Germinal center (tissue), 1 donor: ENCODE measurements around the gene PCYT1A.
"Not testable (repeated sequence)": the region's sequence is repeated elsewhere in the genome, so short reads cannot be mapped to it uniquely, and the experiment has no call there.

Source experiments
- DNase-seq: peaks from one replicate; pipeline ENCODE4 v3.0.0; 2012; ENCODE audit warnings: mixed read lengths, low spot score

The PCYT1A gene

DNA sequence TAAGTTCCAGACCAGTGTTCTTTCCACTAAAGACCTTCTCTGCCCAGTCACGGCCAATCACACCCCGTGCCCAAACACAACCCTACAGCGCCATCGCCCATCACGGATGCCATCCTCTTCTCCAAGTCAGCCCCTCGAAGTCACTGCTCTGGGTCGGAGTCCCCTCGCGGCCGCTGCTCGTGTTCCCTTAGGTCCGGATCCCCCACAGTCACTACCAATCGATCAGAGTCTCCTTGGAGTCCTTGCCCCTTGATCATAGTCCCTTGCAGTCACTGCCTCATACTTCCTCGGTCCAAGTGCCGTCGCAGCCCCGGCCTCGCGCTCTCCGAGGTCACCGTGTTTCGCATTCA is 461 bp downstream of the PCYT1A start:
- peak; percentile 28 for DNase-seq

DNA sequence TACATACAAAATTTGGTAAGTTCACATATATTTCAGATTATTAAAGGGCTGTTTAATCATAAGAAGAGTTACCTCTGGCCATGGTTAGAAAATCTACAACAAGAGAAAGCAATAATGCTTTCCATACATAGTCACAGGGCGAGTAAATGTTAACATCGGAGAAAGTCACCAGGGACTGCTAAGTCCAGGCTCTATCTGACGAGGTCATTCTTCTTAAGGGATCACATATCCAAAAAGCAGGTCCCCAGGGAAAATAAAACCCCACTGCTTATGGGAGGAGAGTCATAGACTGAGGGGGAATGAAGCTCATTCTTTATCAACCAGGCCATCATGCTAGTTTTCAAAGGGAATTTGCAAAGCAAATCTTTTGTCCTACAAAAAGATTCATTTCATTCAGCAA is 3.1 kb downstream of the PCYT1A start:
- DNase-seq: no peak

DNA sequence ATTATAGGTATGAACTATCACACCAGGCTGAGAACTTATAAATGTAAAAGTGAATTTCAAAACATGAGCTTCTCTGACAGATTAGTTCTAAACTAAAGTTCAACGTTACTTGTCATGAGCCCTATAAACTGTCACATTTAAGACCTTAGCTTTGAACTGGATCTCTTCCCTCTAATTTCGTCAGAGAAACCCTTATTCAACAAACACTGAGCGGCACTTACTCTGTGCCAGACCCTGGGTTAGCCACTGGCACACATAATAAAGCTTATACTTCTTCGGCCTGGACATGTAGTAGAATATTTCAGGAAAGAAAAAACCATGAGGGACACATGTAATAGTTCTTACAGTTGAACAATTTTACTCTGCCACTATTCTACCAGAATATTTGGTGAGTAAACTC is 5.6 kb downstream of the PCYT1A start:
- DNase-seq: no peak

DNA sequence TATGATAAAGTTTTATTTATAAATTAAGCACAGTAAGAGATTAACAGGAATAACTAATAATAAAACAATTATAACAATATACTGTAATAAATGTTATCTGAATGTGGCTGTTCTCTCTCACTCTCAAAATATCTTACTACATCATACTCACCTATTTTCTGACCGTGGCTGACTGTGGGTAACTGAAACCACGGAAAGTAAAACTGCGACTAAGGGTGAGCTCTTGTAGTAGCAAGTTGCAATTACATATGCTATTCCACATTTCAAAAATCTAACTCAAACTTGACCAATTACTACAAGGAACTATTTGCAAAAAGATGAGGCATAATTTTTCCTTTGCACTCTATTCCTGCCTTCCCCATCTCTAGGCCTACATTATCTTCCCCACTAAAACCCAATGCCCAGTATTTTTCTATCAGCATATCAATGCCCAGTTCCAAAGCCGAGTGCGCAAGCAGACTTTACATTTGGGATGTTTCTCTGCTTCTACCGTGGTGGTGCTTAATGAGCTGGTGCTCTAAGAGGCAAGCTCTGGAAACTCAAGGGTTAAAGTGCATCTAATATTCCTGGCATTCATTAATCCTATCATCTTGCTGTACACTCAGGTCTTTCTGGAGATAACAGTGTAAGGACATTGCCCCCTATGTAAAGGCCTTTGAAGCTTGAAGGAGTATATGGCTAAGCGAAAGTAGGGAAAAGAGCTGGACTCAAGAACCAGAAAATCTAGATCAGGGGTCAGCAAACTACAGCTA is 6.7 kb downstream of the PCYT1A start:
- no peak for DNase-seq

DNA sequence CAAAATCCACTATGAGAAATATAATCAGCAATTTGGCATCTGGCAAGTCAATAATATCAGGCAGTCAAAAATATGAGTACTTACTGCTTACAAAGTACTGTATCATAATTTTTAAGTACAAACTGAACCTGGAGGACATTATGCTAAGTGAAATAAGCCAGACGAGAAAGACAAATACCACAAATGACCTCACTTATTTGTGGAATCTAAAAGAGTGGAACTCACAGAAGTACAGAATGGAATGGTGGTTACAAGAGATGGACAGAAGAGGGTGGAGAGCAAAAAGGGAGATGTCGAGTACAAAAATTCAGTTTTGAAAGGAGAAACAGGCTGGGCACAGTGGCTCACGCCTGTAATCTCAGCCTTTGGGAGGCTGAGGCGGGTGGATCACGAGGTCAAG is 12.4 kb downstream of the PCYT1A start:
- no peak for DNase-seq

DNA sequence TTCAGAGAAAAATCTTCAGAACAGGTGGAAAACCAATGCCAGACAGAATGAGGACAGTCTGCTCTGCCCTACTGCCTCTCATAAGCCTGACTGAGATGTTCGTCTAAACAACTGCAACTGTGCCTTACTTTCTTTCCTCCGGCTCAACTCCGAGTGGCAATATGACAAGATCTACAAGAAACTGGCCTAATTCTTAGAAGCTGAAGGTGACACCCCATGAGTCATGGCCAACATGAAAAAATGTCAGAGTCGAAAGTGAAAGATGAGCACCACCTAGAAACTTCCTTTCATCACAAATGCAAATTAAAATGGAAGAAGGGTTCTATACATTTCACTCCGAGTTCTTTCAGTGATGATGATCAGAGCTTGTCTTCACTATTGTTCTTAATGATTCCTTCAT is 12.9 kb downstream of the PCYT1A start:
- DNase-seq: peak; percentile 31

DNA sequence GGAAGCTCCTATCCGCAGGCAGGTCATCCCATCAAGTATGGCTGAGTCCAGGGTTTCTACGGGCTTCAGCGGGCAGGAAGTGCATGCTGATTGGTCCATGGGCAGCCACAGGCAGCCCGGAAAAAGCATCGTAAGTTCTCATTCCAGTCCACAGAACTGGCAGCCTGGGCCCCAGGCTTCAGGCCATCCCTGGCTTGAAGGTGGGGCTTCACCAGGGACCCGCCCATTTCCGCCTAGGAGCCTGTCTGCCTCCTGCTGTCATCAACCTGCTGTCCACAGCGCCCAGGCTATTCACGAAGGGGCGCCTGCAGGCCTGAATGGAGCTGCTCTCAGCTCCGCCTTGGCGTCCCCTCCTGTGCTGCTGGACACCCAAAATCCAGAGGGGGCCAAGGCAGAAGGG is 13.9 kb downstream of the PCYT1A start:
- DNase-seq: no peak

DNA sequence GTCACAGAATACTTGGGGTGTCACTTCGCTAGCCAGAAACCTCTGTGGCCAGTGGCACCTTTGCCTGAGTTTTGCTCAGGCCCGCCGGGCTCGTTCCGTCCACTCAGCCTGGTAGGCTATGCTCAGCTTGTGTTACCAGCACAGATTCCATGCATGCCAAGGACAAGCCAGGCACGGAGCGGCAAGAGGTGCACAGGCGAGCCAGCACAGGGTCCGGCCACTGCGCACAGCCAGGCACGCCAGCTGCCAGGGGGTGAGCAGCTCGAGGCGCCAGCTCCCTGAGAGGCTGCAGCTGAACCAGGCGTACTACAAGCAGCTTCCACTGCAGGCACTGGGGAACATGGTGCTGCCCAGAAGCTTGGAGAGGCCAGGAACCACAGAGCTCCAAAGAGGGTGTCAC is 14.7 kb downstream of the PCYT1A start:
- no peak for DNase-seq

DNA sequence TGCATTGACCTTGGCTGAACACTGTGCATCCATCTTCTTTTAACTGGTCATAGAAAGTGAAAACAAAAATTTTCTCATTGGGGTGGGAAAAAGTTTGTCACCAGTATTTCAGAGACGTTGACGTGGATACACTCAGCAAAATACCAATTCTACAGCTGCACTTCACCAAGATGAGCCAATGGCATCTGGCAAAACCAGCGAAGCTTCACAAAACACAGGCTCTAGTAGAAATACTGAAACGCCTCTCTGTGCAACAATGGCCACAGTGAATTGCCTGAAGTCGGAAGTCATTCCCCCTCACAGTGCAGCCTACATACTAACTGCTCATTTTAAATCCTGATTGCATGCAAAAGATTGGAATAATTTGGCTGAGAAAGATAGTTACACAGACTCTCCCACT is 17.0 kb downstream of the PCYT1A start:
- no peak for DNase-seq

DNA sequence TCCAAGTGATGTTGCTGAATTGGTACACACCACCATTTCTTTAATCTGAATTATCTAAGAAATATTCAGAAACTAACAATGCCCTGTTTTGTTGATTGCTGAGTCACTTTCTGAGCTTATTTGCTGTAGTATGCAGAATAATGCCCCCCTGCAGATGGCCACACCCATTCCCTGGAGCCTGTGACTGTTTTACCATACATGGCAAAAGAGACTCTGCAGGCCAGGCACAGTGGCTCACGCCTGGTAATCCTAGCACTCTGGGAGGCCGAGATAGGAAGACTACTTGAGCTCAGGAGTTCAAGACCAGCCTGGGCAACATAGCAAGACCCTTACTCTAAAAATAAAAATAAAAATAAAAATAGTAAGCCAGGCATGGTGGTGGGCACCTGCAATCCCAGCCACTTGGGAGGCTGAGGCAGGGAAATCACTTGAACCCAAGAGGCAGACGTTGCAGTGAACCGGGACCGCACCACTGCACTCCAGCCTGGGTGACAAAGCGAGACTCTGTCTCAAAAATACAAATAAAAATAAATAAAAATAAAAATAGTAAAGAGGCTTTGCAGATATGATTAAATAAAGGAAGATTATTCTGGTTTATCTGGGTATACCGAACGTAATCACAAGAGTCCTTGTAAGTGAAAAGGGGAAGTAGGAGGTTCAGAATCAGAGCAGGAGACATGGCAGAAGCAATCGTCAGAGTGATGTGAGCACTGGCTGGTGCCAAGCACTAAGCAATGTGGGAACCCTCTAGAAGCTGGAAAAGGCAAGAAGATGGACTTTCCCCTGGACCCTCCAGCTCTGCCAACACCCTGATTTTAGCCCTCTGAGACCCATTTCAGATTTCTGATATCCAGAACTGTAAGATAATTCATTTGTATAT is 19.0 kb downstream of the PCYT1A start:
- DNase-seq: no peak

DNA sequence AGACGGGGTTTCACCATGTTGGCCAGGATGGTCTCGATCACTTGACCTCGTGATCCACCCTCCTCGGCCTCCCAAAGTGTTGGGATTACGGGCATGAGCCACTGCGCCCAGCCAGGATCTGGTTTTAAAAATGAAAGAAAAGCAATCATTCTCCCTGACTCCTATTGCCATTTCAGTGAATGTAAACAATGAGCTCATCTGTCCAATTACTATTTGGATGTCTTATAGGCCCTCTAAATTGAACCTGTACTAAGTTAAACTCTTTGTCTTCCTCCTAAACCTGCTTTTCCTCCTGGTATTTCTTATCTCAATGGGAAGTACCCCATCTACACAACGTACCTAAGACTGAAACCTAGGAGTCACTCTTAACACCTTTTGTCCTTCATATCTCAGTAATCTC is 23.7 kb downstream of the PCYT1A start:
- DNase-seq: no peak

DNA sequence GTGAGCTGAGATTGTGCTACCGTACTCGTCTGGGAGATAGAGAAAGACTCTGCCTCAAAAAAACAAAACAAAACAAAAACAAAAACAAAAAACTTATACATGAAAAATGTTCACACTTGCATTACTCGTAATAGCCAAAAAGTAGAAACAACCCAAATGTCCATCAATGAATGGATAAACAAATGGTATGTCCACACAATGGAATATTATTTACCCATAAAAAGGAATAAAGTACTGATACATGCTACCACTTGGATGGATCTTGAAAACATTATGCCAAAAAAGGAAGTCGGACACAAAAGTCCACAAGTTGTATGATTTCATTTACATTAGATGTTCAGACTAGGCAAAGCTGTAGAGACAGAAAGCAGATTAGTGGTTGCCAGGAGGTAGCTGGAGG is 26.7 kb downstream of the PCYT1A start:
- DNase-seq: no peak

DNA sequence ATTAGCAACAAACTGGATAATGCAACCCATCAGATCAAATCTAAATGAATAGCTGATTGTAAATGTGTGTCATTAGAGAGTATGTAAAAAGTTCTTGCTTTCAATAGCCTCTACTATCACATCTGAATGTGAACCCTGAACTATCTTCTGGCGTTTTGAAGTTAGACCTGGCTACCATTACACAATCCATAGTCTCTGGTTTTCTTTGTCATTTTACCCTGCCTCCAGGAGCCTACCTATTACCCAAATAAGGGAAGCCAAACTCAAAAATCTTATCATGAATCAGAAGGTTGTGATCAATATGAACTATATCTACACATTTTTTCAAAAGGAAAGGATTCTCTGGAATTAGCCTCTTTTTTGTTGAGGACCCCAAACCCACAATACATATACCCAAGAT is 31.8 kb downstream of the PCYT1A start:
- DNase-seq: no peak

DNA sequence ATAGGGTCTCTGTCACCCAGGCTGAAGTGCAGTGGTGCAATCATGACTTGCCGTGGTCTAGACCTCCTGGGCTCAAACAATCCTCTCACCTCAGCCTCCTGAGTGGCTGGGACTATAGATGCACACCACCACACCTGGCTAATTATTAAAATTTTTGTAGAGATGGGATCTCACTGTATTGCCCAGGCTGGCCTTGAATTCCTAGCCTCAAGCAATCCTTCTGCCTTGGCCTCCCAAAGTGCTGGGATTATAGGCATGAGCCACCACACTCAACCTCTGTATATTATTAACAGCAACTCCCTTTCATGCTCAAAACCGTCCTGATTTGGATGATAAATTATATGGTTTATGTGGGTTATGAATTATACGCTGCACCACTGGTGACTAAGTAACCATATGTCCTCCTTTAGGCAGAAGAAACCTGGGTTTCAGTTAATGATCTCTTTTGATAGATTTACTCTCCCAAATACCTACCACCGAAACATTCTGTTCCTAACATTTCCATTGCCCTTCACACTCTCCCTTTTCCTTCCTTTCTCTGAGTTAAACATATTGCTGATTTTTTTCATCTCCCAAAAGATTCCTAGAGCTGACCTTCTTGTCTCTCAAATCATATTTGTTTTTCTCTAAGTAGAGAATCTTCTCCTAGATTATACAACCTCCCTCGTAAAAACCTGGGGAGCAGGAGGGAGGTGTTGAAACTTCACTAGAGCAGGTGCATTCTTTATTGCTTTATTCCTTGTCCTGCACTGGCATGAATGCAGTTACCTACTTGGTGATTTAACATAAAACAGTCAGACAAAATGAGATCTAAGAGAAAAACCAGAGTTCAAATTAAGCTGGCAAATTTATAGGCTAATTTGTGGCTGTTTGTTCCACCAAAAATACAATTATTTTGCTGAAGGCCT is 32.9 kb downstream of the PCYT1A start:
- no peak for DNase-seq

DNA sequence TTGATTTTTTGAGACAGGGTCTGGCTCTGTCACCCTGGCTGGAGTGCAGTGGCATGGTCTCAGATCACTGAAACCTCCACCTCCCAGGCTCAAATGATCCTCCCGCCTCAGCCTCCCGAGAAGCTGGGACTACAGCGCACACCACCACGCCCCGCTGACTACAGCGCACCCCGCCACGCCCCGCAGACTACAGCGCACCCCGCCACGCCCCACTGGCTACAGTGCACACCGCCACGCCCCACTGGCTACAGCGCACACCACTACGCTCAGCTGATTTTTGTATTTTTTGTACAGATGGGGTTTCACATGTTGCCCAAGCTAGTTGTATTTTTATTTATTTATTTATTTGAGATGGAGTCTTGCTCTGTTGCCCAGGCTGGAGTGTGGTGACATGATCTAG is 35.6 kb downstream of the PCYT1A start:
- DNase-seq: peak; percentile 18

DNA sequence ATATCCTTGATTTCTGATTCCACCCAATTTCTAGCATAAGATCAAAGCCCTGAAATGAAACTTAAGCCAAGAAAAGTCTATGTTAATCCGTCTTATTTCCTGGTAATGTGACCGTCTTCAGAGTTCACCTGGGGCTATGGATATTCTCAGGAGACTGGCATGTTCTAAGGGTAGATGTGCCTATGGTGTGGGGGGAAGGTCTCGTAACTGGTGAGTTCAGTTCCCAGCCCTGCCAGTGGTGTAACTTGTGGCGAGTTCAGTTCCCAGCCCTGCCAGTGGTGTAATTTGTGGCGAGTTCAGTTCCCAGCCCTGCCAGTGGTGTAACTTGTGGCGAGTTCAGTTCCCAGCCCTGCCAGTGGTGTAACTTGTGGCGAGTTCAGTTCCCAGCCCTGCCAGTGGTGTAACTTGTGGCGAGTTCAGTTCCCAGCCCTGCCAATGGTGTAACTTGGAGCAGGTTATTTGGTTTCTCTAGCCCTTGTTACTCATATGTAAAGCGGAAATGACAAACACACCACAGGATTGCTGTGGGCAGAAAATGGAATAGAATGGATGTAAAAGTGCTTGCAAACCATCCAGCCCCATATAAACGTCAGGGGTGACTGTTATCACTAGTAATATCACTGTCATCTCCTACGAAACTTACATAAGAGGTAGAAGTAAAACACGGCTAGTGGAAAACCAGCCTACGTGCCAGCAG is 40.8 kb downstream of the PCYT1A start:
- no peak for DNase-seq

DNA sequence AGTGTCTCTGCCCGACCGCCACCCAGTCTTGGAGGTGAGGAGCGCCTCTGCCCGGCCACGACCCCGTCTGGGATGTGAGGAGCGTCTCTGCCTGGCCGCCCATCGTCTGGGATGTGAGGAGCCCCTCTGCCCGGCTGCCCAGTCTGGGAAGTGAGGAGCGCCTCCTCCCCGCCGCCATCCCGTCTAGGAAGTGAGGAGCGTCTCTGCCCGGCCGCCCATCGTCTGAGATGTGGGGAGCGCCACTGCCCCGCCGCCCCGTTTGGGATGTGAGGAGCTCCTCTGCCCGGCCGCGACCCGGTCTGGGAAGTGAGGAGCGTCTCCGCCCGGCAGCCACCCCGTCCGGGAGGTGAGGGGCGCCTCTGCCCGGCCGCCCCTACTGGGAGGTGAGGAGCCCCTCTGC is 43.4 kb downstream of the PCYT1A start:
- not testable (repeated sequence) for DNase-seq

DNA sequence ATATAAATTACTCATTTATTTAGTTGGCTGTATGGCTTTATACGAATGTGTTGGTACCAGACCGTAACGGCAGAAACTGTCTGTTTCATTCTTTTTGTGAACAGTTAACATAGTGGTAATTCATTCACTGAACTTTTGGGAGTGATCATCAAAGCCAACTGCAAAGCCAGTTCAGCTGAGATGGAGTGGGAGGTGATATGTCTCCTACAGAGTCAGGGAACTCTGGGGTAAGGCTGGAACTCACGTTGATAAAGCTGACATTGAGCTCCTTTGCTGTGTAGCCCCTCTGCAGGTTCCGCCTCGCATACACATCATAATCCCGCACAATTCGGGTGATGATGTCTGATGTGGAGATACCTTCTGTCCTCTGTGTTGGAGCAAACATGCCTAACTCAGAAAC is 45.8 kb downstream of the PCYT1A start:
- DNase-seq: no peak

DNA sequence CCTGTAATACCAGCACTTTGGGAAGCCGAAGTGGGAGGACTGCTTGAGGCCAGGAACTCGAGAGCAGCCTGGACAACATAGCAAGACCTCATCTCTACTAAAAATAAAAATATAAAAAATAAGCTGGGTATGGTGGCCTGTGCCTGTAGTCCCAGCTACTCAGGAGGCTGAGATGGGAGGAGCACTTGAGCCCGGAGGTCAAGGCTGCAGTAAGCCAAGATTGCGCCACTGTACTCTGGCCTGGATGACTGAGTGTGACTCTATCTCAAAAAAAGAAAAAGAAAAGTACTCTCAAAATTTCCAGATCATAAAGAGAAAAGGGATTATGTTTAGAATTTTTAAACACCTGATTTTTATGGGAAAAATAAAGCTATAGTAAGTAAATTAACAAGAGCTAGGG is 47.1 kb downstream of the PCYT1A start:
- DNase-seq: no peak

DNA sequence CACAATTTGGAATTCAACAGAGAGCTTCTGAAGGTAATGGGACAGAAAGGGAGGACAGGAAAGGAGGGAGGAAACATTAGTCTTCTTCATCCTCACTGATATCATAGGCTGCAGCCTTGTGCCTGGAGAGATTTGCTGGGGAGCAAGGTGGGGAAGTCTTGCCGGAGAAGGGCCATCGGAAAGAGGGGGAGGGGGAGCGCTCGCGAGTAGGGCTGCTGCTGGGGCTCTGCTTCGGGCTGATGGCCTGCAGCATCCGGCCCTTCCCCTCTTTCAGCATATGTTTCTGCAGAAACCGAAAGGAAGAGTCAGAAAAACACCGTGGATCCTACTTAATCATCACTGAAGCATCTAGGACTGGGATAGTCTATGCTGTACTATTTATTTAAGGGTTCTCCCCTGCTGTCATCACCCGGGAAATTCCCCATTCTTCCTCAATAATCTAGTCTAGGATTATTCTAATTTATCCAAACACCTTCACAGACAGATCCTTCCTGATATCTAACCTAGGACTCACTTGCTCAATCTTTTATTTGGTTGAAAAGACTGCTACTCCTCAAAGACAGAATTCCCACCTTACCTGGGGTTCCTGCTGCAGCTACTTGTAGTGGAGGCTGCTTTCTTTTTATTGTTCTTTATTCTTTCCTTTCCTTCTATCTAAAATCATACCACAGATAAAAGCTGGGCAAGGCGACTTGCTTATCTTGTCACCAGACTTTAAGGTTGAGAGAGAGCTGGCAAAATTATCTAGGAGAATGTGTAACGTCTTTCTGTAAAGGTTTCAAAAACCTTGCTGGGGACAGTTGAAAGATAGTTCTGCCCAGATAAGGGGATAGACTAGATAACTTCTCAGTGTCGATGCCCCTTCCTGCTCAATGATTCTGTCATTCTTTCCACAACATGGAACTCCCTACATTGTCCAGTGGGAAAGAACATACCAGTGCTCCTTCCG is 48.6 kb downstream of the PCYT1A start:
- no peak for DNase-seq

DNA sequence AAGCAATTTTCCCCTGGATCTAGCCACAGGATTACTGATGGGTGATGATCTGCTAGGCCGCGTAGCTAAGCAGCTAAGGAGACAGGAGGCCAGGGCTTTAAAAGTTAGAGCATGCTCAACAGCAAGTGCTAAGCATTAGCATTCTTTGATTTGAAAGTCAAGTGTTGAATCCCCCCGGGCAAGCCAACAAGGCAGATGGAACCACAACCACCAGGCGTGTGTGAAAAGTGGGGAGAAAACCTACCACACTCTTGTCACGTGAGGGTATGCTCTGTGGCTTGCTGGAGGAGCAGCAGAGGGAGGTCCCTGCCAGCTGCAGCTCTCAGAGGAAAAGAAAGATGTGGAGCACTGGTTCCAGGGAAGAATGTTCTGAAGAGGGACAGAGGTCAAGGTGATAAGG is 50.3 kb downstream of the PCYT1A start:
- DNase-seq: no peak
